SK-N-SH (cell line): ENCODE measurements around the gene OXSR1. TPM values are rescaled to one million over a fixed set of nuclear protein-coding genes. Genes with fewer than 3 reads are reported as not detected.
"Not testable (repeated sequence)": the region's sequence is repeated elsewhere in the genome, so short reads cannot be mapped to it uniquely, and the experiment has no call there.

Experiments used
- CTCF ChIA-PET: fragments of 300-600, 350-600 bp; formaldehyde crosslinking; extraction: SDS; loops from one replicate; lab custom pipeline; 2021; lab: Yijun Ruan, JAX
- POLR2A ChIA-PET: fragments of 350-600 bp; sonication (Branson Sonifier 250); formaldehyde crosslinking; extraction: SDS; loops from one replicate; lab custom pipeline; 2020; ENCODE audit warnings: antibody characterized with exemption, inconsistent platforms; lab: Yijun Ruan, JAX
- DNase-seq: peaks from one replicate; pipeline ENCODE4 v3.0.0; 2012
- H2AFZ ChIP-seq: fragments of 200-600 bp; sonication (generic); 2 replicates; pipeline ENCODE4 v1.8.1; 2016; ENCODE audit warnings: antibody characterized with exemption, mild to moderate bottlenecking, low read depth
- H3F3A ChIP-seq: fragments of 200-600 bp; sonication (generic); replicated peaks from 2 replicates; pipeline ENCODE3; 2016; ENCODE audit warnings: antibody characterized with exemption, mild to moderate bottlenecking; ENCODE audit not compliant: insufficient read depth
- H3K27ac ChIP-seq, 2 experiments: fragments of 200-500 bp in 1 of 2; fragments of 200-600 bp in 1 of 2; sonication (Bioruptor generic) in 1 of 2; sonication (generic), shearing (Covaris generic) in 1 of 2; 2 replicates each; pipeline versions ENCODE4 v1.5.1 to v1.6.1; 2014 to 2016; ENCODE audit warnings: low read depth in 2 of 2, inconsistent platforms in 1 of 2, low read length in 1 of 2, mild to moderate bottlenecking in 1 of 2, mixed read lengths in 1 of 2
- H3K27me3 ChIP-seq: fragments of 200-600 bp; sonication (generic), shearing (Covaris generic); 2 replicates; pipeline ENCODE4 v1.6.1; 2016; ENCODE audit warnings: mixed run types; ENCODE audit not compliant: insufficient read depth
- H3K36me3 ChIP-seq, 2 experiments: fragments of 200-500 bp in 1 of 2; fragments of 200-600 bp in 1 of 2; sonication (Bioruptor generic) in 1 of 2; sonication (generic) in 1 of 2; replicated peaks in 1 of 2; 2 replicates each; pipeline versions ENCODE3 to v1.5.1; 2014 to 2016; ENCODE audit warnings: low read length in 1 of 2, mild to moderate bottlenecking in 1 of 2; ENCODE audit not compliant: insufficient read depth in 2 of 2, control insufficient read depth in 1 of 2
- H3K4me1 ChIP-seq, 2 experiments: fragments of 200-500 bp in 1 of 2; fragments of 200-600 bp in 1 of 2; sonication (Bioruptor generic) in 1 of 2; sonication (generic), shearing (Covaris generic) in 1 of 2; 2 replicates each; pipeline versions ENCODE4 v1.5.1 to v1.6.1; 2014 to 2016; ENCODE audit warnings: low read depth in 1 of 2, low read length in 1 of 2, mixed run types in 1 of 2; ENCODE audit not compliant: insufficient read depth in 2 of 2, control insufficient read depth in 1 of 2
- H3K4me2 ChIP-seq: fragments of 200-600 bp; sonication (generic), shearing (Covaris generic); 2 replicates; pipeline ENCODE4 v1.6.1; 2017; ENCODE audit warnings: mixed run types
- H3K4me3 ChIP-seq, 2 experiments: fragments of 200-500 bp in 1 of 2; fragments of 200-600 bp in 1 of 2; sonication (Bioruptor generic) in 1 of 2; sonication (generic), shearing (Covaris generic) in 1 of 2; 2 replicates each; pipeline versions ENCODE4 v1.5.1 to v1.8.1; 2014 to 2016; ENCODE audit warnings: low read depth in 2 of 2, inconsistent platforms in 1 of 2, low read length in 1 of 2, mild to moderate bottlenecking in 1 of 2, mixed read lengths in 1 of 2, moderate library complexity in 1 of 2
- H3K79me2 ChIP-seq: fragments of 200-600 bp; sonication (generic); 2 replicates; pipeline ENCODE4 v1.8.1; 2017; ENCODE audit warnings: mild to moderate bottlenecking; ENCODE audit not compliant: insufficient read depth
- H3K9ac ChIP-seq: fragments of 200-600 bp; sonication (generic); 2 replicates; pipeline ENCODE4 v1.6.1; 2017; ENCODE audit warnings: mixed run types
- H3K9me2 ChIP-seq: fragments of 200-600 bp; sonication (generic); 2 replicates; pipeline ENCODE4 v1.6.1; 2017; ENCODE audit warnings: mixed run types
- H3K9me3 ChIP-seq: fragments of 200-600 bp; sonication (generic); 2 replicates; pipeline ENCODE4 v1.6.1; 2017; ENCODE audit warnings: mixed run types, mild to moderate bottlenecking, moderate library complexity
- H4K20me1 ChIP-seq: fragments of 200-600 bp; sonication (generic); 2 replicates; pipeline ENCODE4 v1.6.1; 2017; ENCODE audit warnings: mild to moderate bottlenecking, mixed run types; ENCODE audit not compliant: insufficient read depth
- CTCF ChIP-seq: fragments of 200-600 bp; sonication (generic); IDR thresholded peaks from 2 replicates; pipeline ENCODE4 v1.6.1; 2017; ENCODE audit warnings: antibody characterized with exemption, mild to moderate bottlenecking, moderate library complexity
- ELF1 ChIP-seq: IDR thresholded peaks from 2 replicates; pipeline ENCODE4 v1.4.0; 2012
- EP300 ChIP-seq, 2 experiments: IDR thresholded peaks; 2 replicates each; pipeline versions ENCODE4 v1.4.0 to v1.6.1; 2012; ENCODE audit warnings: borderline replicate concordance in 1 of 2, low read depth in 1 of 2, low read length in 1 of 2
- FOSL2 ChIP-seq: IDR thresholded peaks from 2 replicates; pipeline ENCODE4 v1.4.0; 2012; ENCODE audit warnings: low read depth, mild to moderate bottlenecking, moderate library complexity, borderline replicate concordance
- FOXM1 ChIP-seq: IDR thresholded peaks from 2 replicates; pipeline ENCODE4 v1.4.0; 2012; ENCODE audit warnings: low read depth, mild to moderate bottlenecking
- GATA2 ChIP-seq: sonication (generic); formaldehyde crosslinking; IDR thresholded peaks from 2 replicates; pipeline ENCODE4 v1.5.0; 2020; ENCODE audit warnings: mild to moderate bottlenecking, missing genetic modification reagents
- IRF3 ChIP-seq: fragments of 150-350 bp; IDR thresholded peaks from 2 replicates; pipeline ENCODE4 v1.6.1; 2016; ENCODE audit warnings: mild to moderate bottlenecking, low read depth, low read length
- JUND ChIP-seq: IDR thresholded peaks from 2 replicates; pipeline ENCODE4 v1.4.0; 2012
- MAX ChIP-seq: IDR thresholded peaks from 2 replicates; pipeline ENCODE4 v1.4.0; 2012; ENCODE audit warnings: low read depth
- NFIC ChIP-seq: IDR thresholded peaks from 2 replicates; pipeline ENCODE4 v1.4.0; 2012; ENCODE audit warnings: borderline replicate concordance
- NRF1 ChIP-seq: IDR thresholded peaks from 2 replicates; pipeline ENCODE4 v1.6.1; 2012; ENCODE audit warnings: low read depth, mild to moderate bottlenecking, low read length
- PBX3 ChIP-seq: IDR thresholded peaks from 2 replicates; pipeline ENCODE4; 2012
- POLR2AphosphoS5 ChIP-seq: IDR thresholded peaks from 2 replicates; pipeline ENCODE4 v1.6.1; 2012; ENCODE audit warnings: low read depth, low read length
- RXRA ChIP-seq: IDR thresholded peaks from 2 replicates; pipeline ENCODE4 v1.4.0; 2012; ENCODE audit warnings: low read depth, mild to moderate bottlenecking, borderline replicate concordance
- TCF12 ChIP-seq: IDR thresholded peaks from 2 replicates; pipeline ENCODE4 v1.4.0; 2012
- TEAD4 ChIP-seq: IDR thresholded peaks from 2 replicates; pipeline ENCODE4 v1.4.0; 2012; ENCODE audit warnings: mild to moderate bottlenecking, borderline replicate concordance; ENCODE audit not compliant: insufficient read depth
- WGBS: methylation state at CpG from one replicate; pipeline ENCODE4 v1.1.6; 2017; ENCODE audit warnings: low lambda C conversion rate; 5-methylcytosine and 5-hydroxymethylcytosine counted together
- polyA plus RNA-seq, 3 experiments: library from polyadenylated mRNA; depleted of rRNA; stranded (reverse); fragments of >200 nt; gene quantifications; 2 replicates each; pipeline ENCODE4 v1.2.3, GENCODE V29; 2012
- TF ChIP-seq, protein P1 (sequence below): fragments of 150-350 bp; IDR thresholded peaks from 2 replicates; pipeline ENCODE4 v1.6.1; 2017; ENCODE audit warnings: antibody characterized with exemption, low read length, low read depth, borderline replicate concordance

The OXSR1 gene
- polyA plus RNA-seq, 1 of the 3 experiments (the other 2 are of a cell fraction) = 22.3 TPM

- CTCF ChIA-PET = no interaction called here
- no peaks in the 10 kb centered on the region for H3K9me3 ChIP-seq
- H3K4me2 ChIP-seq = no peak overlapping the region
- no peaks in the 10 kb centered on the region for H3K9me2 ChIP-seq
- POLR2A ChIA-PET = no interaction called here
- peaks cover 45% of the 10 kb centered on the region for H3K79me2 ChIP-seq
- no peaks in the 10 kb centered on the region for H3K4me1 ChIP-seq
- no peak overlapping the region; a peak in 1 of 4 replicates for H3K27ac ChIP-seq
- H3K9ac ChIP-seq = no peak overlapping the region
- no peaks in the 10 kb centered on the region for H3K27me3 ChIP-seq
- peaks cover 45 to 55% of the 10 kb centered on the region in 2 experiments for H3K36me3 ChIP-seq
- H3K4me3 ChIP-seq = no peak overlapping the region
- no peak overlapping the region for H2AFZ ChIP-seq
- TF ChIP-seq, protein P1, sequence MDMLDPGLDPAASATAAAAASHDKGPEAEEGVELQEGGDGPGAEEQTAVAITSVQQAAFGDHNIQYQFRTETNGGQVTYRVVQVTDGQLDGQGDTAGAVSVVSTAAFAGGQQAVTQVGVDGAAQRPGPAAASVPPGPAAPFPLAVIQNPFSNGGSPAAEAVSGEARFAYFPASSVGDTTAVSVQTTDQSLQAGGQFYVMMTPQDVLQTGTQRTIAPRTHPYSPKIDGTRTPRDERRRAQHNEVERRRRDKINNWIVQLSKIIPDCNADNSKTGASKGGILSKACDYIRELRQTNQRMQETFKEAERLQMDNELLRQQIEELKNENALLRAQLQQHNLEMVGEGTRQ = no peak
- TF ChIP-seq MAX (no peak), PBX3 (no peak), JUND (no peak), RXRA (no peak), FOXM1 (no peak), NRF1 (no peak), NFIC (no peak), ELF1 (no peak), CTCF (no peak), TCF12 (no peak), IRF3 (no peak), FOSL2 (no peak), POLR2AphosphoS5 (no peak), TEAD4 (no peak), GATA2 (no peak), EP300 (IDR thresholded peaks at IDR 0.05; ENCODE audit: borderline replicate concordance in 1 of 2, low read depth in 1 of 2, low read length in 1 of 2) (no peak)
- DNase-seq = no peak
- peaks cover 4% of the 10 kb centered on the region for H3F3A ChIP-seq
- no peaks in the 10 kb centered on the region for H4K20me1 ChIP-seq
Observed at GRCh38 chr3:38190481-38190881, 25.1 kb downstream of the OXSR1 start.

DNA sequence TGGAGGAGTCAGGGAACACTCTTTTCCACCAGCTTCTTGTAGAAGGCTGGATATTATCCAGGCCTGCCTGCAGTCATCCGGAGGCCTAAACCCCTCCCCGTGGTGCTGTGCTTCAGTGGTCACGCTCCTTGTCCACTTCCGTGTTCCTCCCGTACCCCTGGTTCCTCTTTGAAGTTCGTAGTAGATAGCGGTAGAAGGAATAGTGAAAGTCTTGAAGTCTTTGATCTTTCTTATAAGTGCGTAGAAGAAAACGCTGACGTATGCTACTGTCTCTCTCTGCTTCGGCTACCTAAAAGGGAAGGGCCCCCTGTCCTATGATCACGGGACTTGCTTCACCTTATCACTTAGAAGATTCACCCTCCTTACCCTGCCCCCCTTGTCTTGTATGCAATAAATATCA is 37.6 kb downstream of the OXSR1 start:
- H3K79me2 ChIP-seq = peaks cover 90% of the 10 kb centered on the region
- H4K20me1 ChIP-seq = not testable (repeated sequence)

More for the DNA sequence above, 37.6 kb downstream of the OXSR1 start:
- peaks cover 21 to 34% of the 10 kb centered on the region in 2 experiments for H3K36me3 ChIP-seq
- 96% methylated on average over 12 of the region's 12 CpGs for WGBS
- H3K4me2 ChIP-seq, POLR2A ChIA-PET, H3K4me3 ChIP-seq, H3K27ac ChIP-seq, DNase-seq, H3K9ac ChIP-seq, H3K9me3 ChIP-seq, H3K9me2 ChIP-seq, H3K4me1 ChIP-seq, H2AFZ ChIP-seq, H3K27me3 ChIP-seq, H3F3A ChIP-seq: not testable (repeated sequence)
- CTCF ChIA-PET = interaction anchor here (1.1 kb wide), 1 partner anchor 8 kb away, joined by 3 read pairs; no protein-coding TSS in a partner anchor
